ENCODE measurements around the gene SLC7A8.

- no peak for TF ChIP-seq CTCF (IDR thresholded peaks at IDR 0.05; ENCODE audit: low read depth, low read length, missing input control)
- no peak for TF ChIP-seq YY1 (IDR thresholded peaks at IDR 0.05)
- TF ChIP-seq REST (IDR thresholded peaks at IDR 0.05) = no peak
- TF ChIP-seq ZBTB33 (IDR thresholded peaks at IDR 0.05) = no peak
- TF ChIP-seq GABPA (IDR thresholded peaks at IDR 0.05 in 1 of 2, conservative IDR thresholded peaks at IDR 0.05 in 1 of 2) = no peak
- TF ChIP-seq RAD21 (IDR thresholded peaks at IDR 0.05) = no peak
- no peak for TF ChIP-seq MAX (IDR thresholded peaks at IDR 0.05)
- TF ChIP-seq JUND (IDR thresholded peaks at IDR 0.05) = no peak
- TF ChIP-seq TAF1 (conservative IDR thresholded peaks at IDR 0.05) = no peak
- TF ChIP-seq SP1 (IDR thresholded peaks at IDR 0.05) = no peak
- TF ChIP-seq HNF4G (IDR thresholded peaks at IDR 0.05) = no peak
These were observed 19.6 kb downstream of the SLC7A8 start for GRCh38 chr14:23163830-23164229.

All from liver (tissue), 3 donors.